Neuronal stem cell (in vitro differentiated cells): ENCODE data around the gene AUTS2.

Experiments used
- DNase-seq: peaks from one replicate; pipeline ENCODE4 v3.0.0-alpha.2; 2013; ENCODE audit warnings: low spot score
- H2AFZ ChIP-seq: one replicate; pipeline ENCODE4 v1.6.1; 2013; ENCODE audit warnings: mild to moderate bottlenecking, low read length, inconsistent platforms
- H2AK5ac ChIP-seq: 2 replicates; pipeline ENCODE4 v1.6.1; 2013; ENCODE audit warnings: low read depth, mild to moderate bottlenecking, inconsistent platforms, low read length, moderate library complexity, mixed read lengths
- H2BK120ac ChIP-seq: 2 replicates; pipeline ENCODE4 v1.6.1; 2013; ENCODE audit warnings: low read depth, mild to moderate bottlenecking, inconsistent platforms, low read length, moderate library complexity, mixed read lengths
- H2BK12ac ChIP-seq: one replicate; pipeline ENCODE4 v1.6.1; 2013; ENCODE audit warnings: low read length, inconsistent platforms
- H2BK15ac ChIP-seq: 2 replicates; pipeline ENCODE4 v1.6.1; 2013; ENCODE audit warnings: mild to moderate bottlenecking, low read length, inconsistent platforms, mixed read lengths
- H2BK5ac ChIP-seq: one replicate; pipeline ENCODE4 v1.6.1; 2013; ENCODE audit warnings: inconsistent platforms, mild to moderate bottlenecking, low read length, moderate library complexity
- H3K14ac ChIP-seq: one replicate; pipeline ENCODE4 v1.6.1; 2013; ENCODE audit warnings: low read length, inconsistent platforms
- H3K18ac ChIP-seq: 2 replicates; pipeline ENCODE4 v1.6.1; 2013; ENCODE audit warnings: low read length, inconsistent platforms
- H3K23ac ChIP-seq: 2 replicates; pipeline ENCODE4 v1.6.1; 2013; ENCODE audit warnings: low read depth, mild to moderate bottlenecking, mixed read lengths, low read length, inconsistent platforms; ENCODE audit not compliant: poor library complexity
- H3K27ac ChIP-seq: replicated peaks from 3 replicates; pipeline ENCODE4 v1.5.1; 2013; ENCODE audit warnings: low read length, inconsistent platforms
- H3K27me3 ChIP-seq, 3 experiments: 2 replicates each; pipeline ENCODE4 v1.6.1; 2013; ENCODE audit warnings: low read length in 3 of 3, mild to moderate bottlenecking in 2 of 3, inconsistent platforms in 1 of 3, low read depth in 1 of 3, mixed read lengths in 1 of 3, moderate library complexity in 1 of 3; ENCODE audit not compliant: control insufficient read depth in 3 of 3, insufficient read depth in 3 of 3
- H3K36me3 ChIP-seq, 2 donors: replicated peaks in 1 of 2; 2 replicates each; pipeline ENCODE4 v1.6.1; 2013; ENCODE audit warnings: low read length in 2 of 2; ENCODE audit not compliant: control insufficient read depth in 2 of 2, insufficient read depth in 2 of 2
- H3K4ac ChIP-seq: 2 replicates; pipeline ENCODE4 v1.6.1; 2013; ENCODE audit warnings: inconsistent platforms, mild to moderate bottlenecking, low read length, moderate library complexity
- H3K4me1 ChIP-seq, 2 donors: 1 replicate in 1 of 2; 2 replicates in 1 of 2; pipeline ENCODE4 v1.6.1; 2013; ENCODE audit warnings: low read length in 2 of 2, low read depth in 1 of 2; ENCODE audit not compliant: control insufficient read depth in 2 of 2, insufficient read depth in 1 of 2
- H3K4me2 ChIP-seq: one replicate; pipeline ENCODE4 v1.6.1; 2013; ENCODE audit warnings: mild to moderate bottlenecking, low read length, inconsistent platforms; ENCODE audit not compliant: insufficient read depth, poor library complexity, severe bottlenecking
- H3K4me3 ChIP-seq, 2 donors: 2 replicates each; pipeline ENCODE4 v1.5.1; 2013; ENCODE audit warnings: low read length in 2 of 2, mild to moderate bottlenecking in 2 of 2, inconsistent platforms in 1 of 2, moderate library complexity in 1 of 2
- H3K79me1 ChIP-seq: one replicate; pipeline ENCODE4 v1.6.1; 2013; ENCODE audit warnings: low read depth, mild to moderate bottlenecking, inconsistent platforms, low read length, moderate library complexity
- H3K9ac ChIP-seq: one replicate; pipeline ENCODE4 v1.6.1; 2013; ENCODE audit warnings: mild to moderate bottlenecking, low read depth, low read length, inconsistent platforms; ENCODE audit not compliant: poor library complexity
- H3K9me3 ChIP-seq, 2 donors: replicated peaks in 1 of 2; 2 replicates each; pipeline versions ENCODE3 to v1.6.1; 2013; ENCODE audit warnings: low read length in 2 of 2, mild to moderate bottlenecking in 2 of 2, inconsistent platforms in 1 of 2, low read depth in 1 of 2, mixed read lengths in 1 of 2, moderate library complexity in 1 of 2; ENCODE audit not compliant: control insufficient read depth in 2 of 2, insufficient read depth in 1 of 2
- H4K8ac ChIP-seq: one replicate; pipeline ENCODE4 v1.6.1; 2013; ENCODE audit warnings: low read depth, mild to moderate bottlenecking, inconsistent platforms, low read length, moderate library complexity
- H4K91ac ChIP-seq: one replicate; pipeline ENCODE4 v1.6.1; 2013; ENCODE audit warnings: low read length, low read depth, mild to moderate bottlenecking, inconsistent platforms; ENCODE audit not compliant: poor library complexity
- WGBS, 2 donors: extraction: QIAGEN DNeasy Blood & Tissue Kit; methylation state at CpG; one replicate each; pipeline ENCODE4 v1.1.7; 2013; ENCODE audit warnings: missing lambda C conversion rate in 2 of 2, mixed read lengths in 1 of 2; ENCODE audit not compliant: insufficient read length in 2 of 2, insufficient replicate concordance in 1 of 2; ENCODE audit errors: extremely low coverage in 2 of 2; 5-methylcytosine and 5-hydroxymethylcytosine counted together

AUTS2 gene

GRCh38 chr7:70477036-70478010 lies 879.0 kb downstream of the AUTS2 start:
- no CpG with 5 or more reads among the region's 7 CpGs for WGBS, 2 donors

GRCh38 chr7:70479153-70480021 lies 881.1 kb downstream of the AUTS2 start:
- no peak overlapping the region for H2AK5ac ChIP-seq
- no peak overlapping the region for H3K14ac ChIP-seq
- H3K9me3 ChIP-seq = no peaks in the 10 kb centered on the region
- H3K27me3 ChIP-seq = no peaks in the 10 kb centered on the region
- no peak overlapping the region for H2BK15ac ChIP-seq
- H2BK5ac ChIP-seq = no peak overlapping the region
- no peak overlapping the region for H3K4ac ChIP-seq
- no CpG with 5 or more reads among the region's 15 CpGs for WGBS, 2 donors
- no peak overlapping the region for H4K91ac ChIP-seq
- no peak overlapping the region for H3K23ac ChIP-seq
- no peak overlapping the region for H3K27ac ChIP-seq
- H3K4me2 ChIP-seq = no peak overlapping the region
- no peak overlapping the region for H2AFZ ChIP-seq
- DNase-seq = no peak
- H3K36me3 ChIP-seq = no peaks in the 10 kb centered on the region
- H3K4me1 ChIP-seq = no peaks in the 10 kb centered on the region
- no peak overlapping the region for H2BK120ac ChIP-seq
- peak overlapping the region; percentile 29 for H3K18ac ChIP-seq
- H4K8ac ChIP-seq = no peak overlapping the region
- H3K9ac ChIP-seq = no peak overlapping the region
- no peak overlapping the region for H3K4me3 ChIP-seq
- no peak overlapping the region for H2BK12ac ChIP-seq
- no peaks in the 10 kb centered on the region for H3K79me1 ChIP-seq

More at GRCh38 chr7:70477036-70478010, 879.0 kb downstream of the AUTS2 start:
- Histone ChIP-seq H3K27ac (no peak overlapping the region), H2AK5ac (no peak overlapping the region), H2AFZ (no peak overlapping the region), H4K8ac (no peak overlapping the region), H2BK12ac (no peak overlapping the region), H3K9ac (no peak overlapping the region), H3K4me3 (no peak overlapping the region), H3K4me1 (no peaks in the 10 kb centered on the region), H2BK120ac (no peak overlapping the region), H3K23ac (no peak overlapping the region), H3K18ac (no peak overlapping the region), H3K9me3 (no peaks in the 10 kb centered on the region), H4K91ac (no peak overlapping the region), H2BK15ac (no peak overlapping the region), H3K4ac (no peak overlapping the region), H3K4me2 (no peak overlapping the region), H3K27me3 (no peaks in the 10 kb centered on the region), H2BK5ac (no peak overlapping the region), H3K79me1 (no peaks in the 10 kb centered on the region), H3K36me3 (no peaks in the 10 kb centered on the region), H3K14ac (no peak overlapping the region)
- DNase-seq = no peak

- Histone ChIP-seq H2BK15ac (no peak overlapping the region), H3K36me3 (no peaks in the 10 kb centered on the region), H2BK12ac (no peak overlapping the region), H3K4ac (no peak overlapping the region), H3K14ac (no peak overlapping the region), H3K27ac (no peak overlapping the region), H3K79me1 (no peaks in the 10 kb centered on the region), H3K4me2 (no peak overlapping the region), H2BK5ac (no peak overlapping the region), H4K8ac (no peak overlapping the region), H3K4me3 (no peak overlapping the region), H3K18ac (no peak overlapping the region), H2AFZ (no peak overlapping the region), H3K4me1 (no peaks in the 10 kb centered on the region), H2BK120ac (no peak overlapping the region), H3K23ac (no peak overlapping the region), H3K9me3 (peaks cover 0 to 6% of the 10 kb centered on the region in 2 donors), H3K27me3 (no peaks in the 10 kb centered on the region), H4K91ac (no peak overlapping the region), H3K9ac (no peak overlapping the region), H2AK5ac (no peak overlapping the region)
- DNase-seq = no peak
- WGBS, 2 donors = no CpG with 5 or more reads among the region's 8 CpGs
Observed at GRCh38 chr7:70480927-70481569, 882.8 kb downstream of the AUTS2 start.
